ENCODE results near the gene VPS41.

The VPS41 gene

GRCh38 chr7:38907766-38908165 is 1.2 kb downstream of the VPS41 start:
- peak; percentile 38 for FAIRE-seq

GRCh38 chr7:38907066-38907465 is 1.9 kb downstream of the VPS41 start:
- DNase-seq (ENCODE audit: extremely low spot score, insufficient read length, low read depth), result no peak
- peak; percentile 54 for FAIRE-seq

More at GRCh38 chr7:38907766-38908165, 1.2 kb downstream of the VPS41 start:
- DNase-seq (ENCODE audit: extremely low spot score, insufficient read length, low read depth), result no peak

- FAIRE-seq (peak; percentile 76), DNase-seq (ENCODE audit: extremely low spot score, insufficient read length, low read depth) (no peak)
Observed at GRCh38 chr7:38905056-38905759, 3.8 kb downstream of the VPS41 start.

- no peak for FAIRE-seq
- DNase-seq (ENCODE audit: extremely low spot score, insufficient read length, low read depth), result no peak
Observed at GRCh38 chr7:38903057-38903456, 5.9 kb downstream of the VPS41 start.

- no peak for FAIRE-seq
- DNase-seq (ENCODE audit: extremely low spot score, insufficient read length, low read depth), result no peak
Observed at GRCh38 chr7:38902449-38902848, 6.5 kb downstream of the VPS41 start.

- no peak for DNase-seq (ENCODE audit: extremely low spot score, insufficient read length, low read depth)
Observed at GRCh38 chr7:38893061-38893460, 15.9 kb downstream of the VPS41 start.

GRCh38 chr7:38890597-38890996 is 18.4 kb downstream of the VPS41 start:
- FAIRE-seq, result no peak

More at GRCh38 chr7:38893061-38893460, 15.9 kb downstream of the VPS41 start:
- no peak for FAIRE-seq

GRCh38 chr7:38889872-38890432 is 19.0 kb downstream of the VPS41 start:
- no peak for DNase-seq (ENCODE audit: extremely low spot score, insufficient read length, low read depth)
- FAIRE-seq, result no peak

More at GRCh38 chr7:38890597-38890996, 18.4 kb downstream of the VPS41 start:
- DNase-seq (ENCODE audit: extremely low spot score, insufficient read length, low read depth), result no peak

- FAIRE-seq, result no peak
- DNase-seq (ENCODE audit: extremely low spot score, insufficient read length, low read depth), result no peak
Observed at GRCh38 chr7:38889079-38889478, 19.9 kb downstream of the VPS41 start.

GRCh38 chr7:38886265-38886664 is 22.7 kb downstream of the VPS41 start:
- FAIRE-seq (no peak), DNase-seq (ENCODE audit: extremely low spot score, insufficient read length, low read depth) (no peak)

- no peak for FAIRE-seq
- DNase-seq (ENCODE audit: extremely low spot score, insufficient read length, low read depth), result no peak
Observed at GRCh38 chr7:38883706-38884105, 25.3 kb downstream of the VPS41 start.

GRCh38 chr7:38881947-38882684 is 26.9 kb downstream of the VPS41 start:
- FAIRE-seq (no peak), DNase-seq (ENCODE audit: extremely low spot score, insufficient read length, low read depth) (no peak)

GRCh38 chr7:38881015-38881414 is 28.0 kb downstream of the VPS41 start:
- no peak for DNase-seq (ENCODE audit: extremely low spot score, insufficient read length, low read depth)
- FAIRE-seq, result no peak

GRCh38 chr7:38880454-38880853 is 28.5 kb downstream of the VPS41 start:
- DNase-seq (ENCODE audit: extremely low spot score, insufficient read length, low read depth), result no peak
- FAIRE-seq, result no peak

- FAIRE-seq, result no peak
Observed at GRCh38 chr7:38880035-38880434, 29.0 kb downstream of the VPS41 start.

GRCh38 chr7:38878694-38879457 is 30.1 kb downstream of the VPS41 start:
- DNase-seq (ENCODE audit: extremely low spot score, insufficient read length, low read depth) (no peak), FAIRE-seq (no peak)

More at GRCh38 chr7:38880035-38880434, 29.0 kb downstream of the VPS41 start:
- DNase-seq (ENCODE audit: extremely low spot score, insufficient read length, low read depth), result no peak

GRCh38 chr7:38873433-38873832 is 35.6 kb downstream of the VPS41 start:
- DNase-seq (ENCODE audit: extremely low spot score, insufficient read length, low read depth) (no peak), FAIRE-seq (no peak)

- FAIRE-seq (no peak), DNase-seq (ENCODE audit: extremely low spot score, insufficient read length, low read depth) (no peak)
Observed at GRCh38 chr7:38872202-38872601, 36.8 kb downstream of the VPS41 start.

- no peak for FAIRE-seq
- DNase-seq (ENCODE audit: extremely low spot score, insufficient read length, low read depth), result no peak
Observed at GRCh38 chr7:38870147-38870546, 38.8 kb downstream of the VPS41 start.

GRCh38 chr7:38863601-38864291 is 45.2 kb downstream of the VPS41 start:
- no peak for DNase-seq (ENCODE audit: extremely low spot score, insufficient read length, low read depth)
- no peak for FAIRE-seq

All from GM18507 (cell line).